Activated naive CD8-positive, alpha-beta T cell treated with anti-CD3 and anti-CD28 coated beads, Interleukin-2, amount 50 U/mL, for 24 hours (primary cell): ENCODE results near the gene FAIM2.

Experiments used
- ATAC-seq: fragments of 150-1000 bp; cut with Tn5 transposase; one replicate; pipeline ENCODE4 v1.10.0; 2021
- DNase-seq: peaks from one replicate; pipeline ENCODE4 v3.0.0; 2021
- H3K27ac Mint-ChIP-seq: one replicate; pipeline ENCODE4 v1.8.0; 2021; ENCODE audit warnings: mild to moderate bottlenecking, mixed read lengths
- H3K27me3 Mint-ChIP-seq: one replicate; pipeline ENCODE4 v1.8.0; 2021; ENCODE audit warnings: mixed read lengths
- H3K36me3 Mint-ChIP-seq: one replicate; pipeline ENCODE4 v1.8.0; 2021; ENCODE audit warnings: low read depth, mixed read lengths
- H3K4me1 Mint-ChIP-seq: one replicate; pipeline ENCODE4 v1.8.0; 2021; ENCODE audit warnings: mixed read lengths
- H3K4me3 Mint-ChIP-seq: one replicate; pipeline ENCODE4 v1.8.0; 2021; ENCODE audit warnings: mild to moderate bottlenecking, moderate library complexity, mixed read lengths
- H3K9me3 Mint-ChIP-seq: one replicate; pipeline ENCODE4 v1.8.0; 2021; ENCODE audit warnings: mixed read lengths

Gene FAIM2

GRCh38 chr12:49916129-49916919, 12.6 kb upstream of the FAIM2 start:
- H3K4me3 Mint-ChIP-seq: no peak overlapping the region
- no peak overlapping the region for H3K27ac Mint-ChIP-seq
- no peaks in the 10 kb centered on the region for H3K36me3 Mint-ChIP-seq
- ATAC-seq (no peak), DNase-seq (no peak)
- H3K4me1 Mint-ChIP-seq: no peaks in the 10 kb centered on the region
- peaks cover 6% of the 10 kb centered on the region for H3K27me3 Mint-ChIP-seq
- H3K9me3 Mint-ChIP-seq: no peaks in the 10 kb centered on the region

GRCh38 chr12:49912345-49913255, 8.9 kb upstream of the FAIM2 start:
- Mint-ChIP-seq H3K27me3 (peaks cover 3% of the 10 kb centered on the region), H3K36me3 (no peaks in the 10 kb centered on the region), H3K27ac (no peak overlapping the region), H3K9me3 (no peaks in the 10 kb centered on the region), H3K4me1 (peaks cover 2% of the 10 kb centered on the region), H3K4me3 (no peak overlapping the region)
- DNase-seq (no peak), ATAC-seq (no peak)

GRCh38 chr12:49911213-49911605, 7.5 kb upstream of the FAIM2 start:
- Mint-ChIP-seq H3K4me3 (no peak overlapping the region), H3K27ac (no peak overlapping the region), H3K9me3 (no peaks in the 10 kb centered on the region), H3K27me3 (peaks cover 2% of the 10 kb centered on the region), H3K36me3 (no peaks in the 10 kb centered on the region), H3K4me1 (peaks cover 2% of the 10 kb centered on the region)
- ATAC-seq: no peak
- DNase-seq: no peak

GRCh38 chr12:49910331-49911212, 6.9 kb upstream of the FAIM2 start:
- DNase-seq: no peak
- H3K4me3 Mint-ChIP-seq: no peak overlapping the region
- no peak for ATAC-seq
- no peaks in the 10 kb centered on the region for H3K36me3 Mint-ChIP-seq
- H3K27ac Mint-ChIP-seq: no peak overlapping the region
- peaks cover 4% of the 10 kb centered on the region for H3K27me3 Mint-ChIP-seq
- H3K9me3 Mint-ChIP-seq: no peaks in the 10 kb centered on the region
- H3K4me1 Mint-ChIP-seq: peaks cover 2% of the 10 kb centered on the region

- peaks cover 6% of the 10 kb centered on the region for H3K27me3 Mint-ChIP-seq
- no peak overlapping the region for H3K4me3 Mint-ChIP-seq
- no peak overlapping the region for H3K27ac Mint-ChIP-seq
- H3K36me3 Mint-ChIP-seq: no peaks in the 10 kb centered on the region
- ATAC-seq: peak; percentile 46
- H3K4me1 Mint-ChIP-seq: peaks cover 2% of the 10 kb centered on the region
- DNase-seq: no peak
- no peaks in the 10 kb centered on the region for H3K9me3 Mint-ChIP-seq
Observed at GRCh38 chr12:49909826-49910225, 6.1 kb upstream of the FAIM2 start.

GRCh38 chr12:49909356-49909755, 5.7 kb upstream of the FAIM2 start:
- H3K4me3 Mint-ChIP-seq: no peak overlapping the region
- no peak overlapping the region for H3K27ac Mint-ChIP-seq
- DNase-seq: no peak
- peaks cover 4% of the 10 kb centered on the region for H3K4me1 Mint-ChIP-seq
- no peaks in the 10 kb centered on the region for H3K36me3 Mint-ChIP-seq
- no peaks in the 10 kb centered on the region for H3K9me3 Mint-ChIP-seq
- peaks cover 11% of the 10 kb centered on the region for H3K27me3 Mint-ChIP-seq
- ATAC-seq: no peak

GRCh38 chr12:49907352-49907751, 3.7 kb upstream of the FAIM2 start:
- H3K4me1 Mint-ChIP-seq: peaks cover 8% of the 10 kb centered on the region
- DNase-seq: no peak
- ATAC-seq: no peak
- H3K4me3 Mint-ChIP-seq: no peak overlapping the region
- no peaks in the 10 kb centered on the region for H3K9me3 Mint-ChIP-seq
- no peak overlapping the region for H3K27ac Mint-ChIP-seq
- H3K36me3 Mint-ChIP-seq: no peaks in the 10 kb centered on the region
- peaks cover 14% of the 10 kb centered on the region for H3K27me3 Mint-ChIP-seq

GRCh38 chr12:49905718-49906314, 2.1 kb upstream of the FAIM2 start:
- Mint-ChIP-seq H3K36me3 (no peaks in the 10 kb centered on the region), H3K27me3 (peaks cover 16% of the 10 kb centered on the region), H3K4me1 (peaks cover 8% of the 10 kb centered on the region), H3K27ac (no peak overlapping the region), H3K9me3 (no peaks in the 10 kb centered on the region), H3K4me3 (no peak overlapping the region)
- DNase-seq (no peak), ATAC-seq (no peak)

- H3K4me3 Mint-ChIP-seq: peak overlapping the region; percentile 58
- no peak overlapping the region for H3K27ac Mint-ChIP-seq
- ATAC-seq (no peak), DNase-seq (no peak)
- H3K36me3 Mint-ChIP-seq: no peaks in the 10 kb centered on the region
- peaks cover 6% of the 10 kb centered on the region for H3K4me1 Mint-ChIP-seq
- peaks cover 16% of the 10 kb centered on the region for H3K27me3 Mint-ChIP-seq
- H3K9me3 Mint-ChIP-seq: no peaks in the 10 kb centered on the region
Observed at GRCh38 chr12:49904601-49905000, 901 bp upstream of the FAIM2 start.

- no peak for ATAC-seq
Observed at GRCh38 chr12:49903351-49903699, 375 bp downstream of the FAIM2 start.

GRCh38 chr12:49902399-49903350, 1.0 kb downstream of the FAIM2 start:
- ATAC-seq (no peak), DNase-seq (no peak)
- Mint-ChIP-seq H3K27ac (no peak overlapping the region), H3K36me3 (no peaks in the 10 kb centered on the region), H3K4me3 (peak overlapping the region; percentile 43), H3K27me3 (peaks cover 24% of the 10 kb centered on the region), H3K9me3 (no peaks in the 10 kb centered on the region), H3K4me1 (peaks cover 6% of the 10 kb centered on the region)

More at GRCh38 chr12:49903351-49903699, 375 bp downstream of the FAIM2 start:
- Mint-ChIP-seq H3K9me3 (no peaks in the 10 kb centered on the region), H3K27ac (no peak overlapping the region), H3K27me3 (peaks cover 18% of the 10 kb centered on the region), H3K4me3 (peak overlapping the region; percentile 43), H3K36me3 (no peaks in the 10 kb centered on the region), H3K4me1 (peaks cover 6% of the 10 kb centered on the region)
- DNase-seq: no peak

- Mint-ChIP-seq H3K9me3 (no peaks in the 10 kb centered on the region), H3K36me3 (no peaks in the 10 kb centered on the region), H3K27me3 (peaks cover 25% of the 10 kb centered on the region), H3K4me1 (peaks cover 6% of the 10 kb centered on the region), H3K27ac (no peak overlapping the region), H3K4me3 (no peak overlapping the region)
- DNase-seq: no peak
- no peak for ATAC-seq
Observed at GRCh38 chr12:49901986-49902385, 1.7 kb downstream of the FAIM2 start.

GRCh38 chr12:49901026-49901425, 2.7 kb downstream of the FAIM2 start:
- H3K27me3 Mint-ChIP-seq: peaks cover 25% of the 10 kb centered on the region
- no peak overlapping the region for H3K4me3 Mint-ChIP-seq
- peaks cover 6% of the 10 kb centered on the region for H3K4me1 Mint-ChIP-seq
- ATAC-seq: no peak
- DNase-seq: no peak
- H3K36me3 Mint-ChIP-seq: no peaks in the 10 kb centered on the region
- no peak overlapping the region for H3K27ac Mint-ChIP-seq
- H3K9me3 Mint-ChIP-seq: no peaks in the 10 kb centered on the region
